Left lung (tissue), 10 donors: Measurements from ENCODE around the gene OPCML. TPM values are rescaled to one million over a fixed set of nuclear protein-coding genes. Genes with fewer than 3 reads are reported as not detected.

Source experiments
- ATAC-seq: fragments of 200-7000 bp; cut with Tn5 transposase; one replicate; pipeline ENCODE4 v1.9.1; 2020; ENCODE audit warnings: moderate library complexity
- DNase-seq, 4 donors: peaks; one replicate each; pipeline ENCODE4 v3.0.0-alpha.2; 2013 to 2020
- H3K27ac ChIP-seq, 2 donors: fragments of 200-600 bp; sonication (generic) in 1 of 2; one replicate each; pipeline versions ENCODE4 v1.5.0 to v1.8.0; 2020 to 2021
- H3K27me3 ChIP-seq, 2 donors: fragments of 200-600 bp; sonication (generic) in 1 of 2; one replicate each; pipeline versions ENCODE4 v1.5.0 to v1.8.0; 2020 to 2021
- H3K36me3 ChIP-seq, 2 donors: fragments of 200-600 bp; sonication (generic) in 1 of 2; one replicate each; pipeline versions ENCODE4 v1.5.0 to v1.8.0; 2020 to 2021
- H3K4me1 ChIP-seq, 2 donors: fragments of 200-600 bp; one replicate each; pipeline ENCODE4 v1.8.0; 2021
- H3K4me3 ChIP-seq, 2 donors: fragments of 200-600 bp; sonication (generic) in 1 of 2; one replicate each; pipeline versions ENCODE4 v1.5.0 to v1.8.0; 2020 to 2021; ENCODE audit warnings: mild to moderate bottlenecking in 1 of 2
- H3K9me3 ChIP-seq, 2 donors: fragments of 200-600 bp; sonication (generic) in 1 of 2; one replicate each; pipeline versions ENCODE4 v1.5.0 to v1.8.0; 2020 to 2021
- CTCF ChIP-seq, 2 donors: fragments of 200-600 bp; sonication (generic) in 1 of 2; IDR thresholded peaks; one replicate each; pipeline versions ENCODE4 v1.5.0 to v1.8.0; 2021; ENCODE audit warnings: antibody characterized with exemption in 2 of 2
- intact Hi-C, 2 donors: fragments of 100-400 bp; cut with DNase I; formaldehyde crosslinking; loops; one replicate each; pipeline versions ENCODE4 v1.11.2 to v1.14.2; 2022
- polyA plus RNA-seq, 6 donors: library from polyadenylated mRNA; unstranded; fragments of 120-200 nt; gene quantifications; one replicate each; pipeline ENCODE4 v1.2.1, GENCODE V29; 2013; ENCODE audit not compliant: insufficient read length in 6 of 6
- total RNA-seq, 2 donors: library from RNA; stranded (reverse); fragmentation: NEBNext Ultra II Directional; extraction: Animal tissue kit (Norgen Biotek cat#: 25700); gene quantifications; one replicate each; pipeline ENCODE4 v1.2.1, GENCODE V29; 2021
- donor health status: DM: no; HTN: yes; CAD: no.
- donor health status: DM: no; HTN: no; CAD: no.

Gene OPCML
- total and polyA plus RNA-seq, 8 donors, result 0.98 to 5.3 (median 1.9) TPM; not detected in 2

- peaks cover 0 to 3% of the 10 kb centered on the region in 2 donors for H3K9me3 ChIP-seq
- no peak for TF ChIP-seq CTCF (IDR thresholded peaks at IDR 0.05)
- intact Hi-C loops, result no loop called here
- H3K4me3 ChIP-seq, result no peak overlapping the region
- ATAC-seq (no peak), DNase-seq (no peak)
- no peaks in the 10 kb centered on the region for H3K36me3 ChIP-seq
- no peak overlapping the region for H3K27ac ChIP-seq
- no peaks in the 10 kb centered on the region for H3K4me1 ChIP-seq
- H3K27me3 ChIP-seq, result no peaks in the 10 kb centered on the region
Measured at GRCh38 chr11:132365650-132366049, 1166.7 kb downstream of the OPCML start.
